HG02840 (cell line): ENCODE results near the gene NPHP1.
"Not testable (repeated sequence)": the region's sequence is repeated elsewhere in the genome, so short reads cannot be mapped to it uniquely, and the experiment has no call there.

Experiments
- ATAC-seq: cut with Tn5 transposase; IDR thresholded peaks from one replicate; pipeline ENCODE4 v1.9.1; 2021; ENCODE audit warnings: mild to moderate bottlenecking, moderate library complexity, moderate number of reproducible peaks; ENCODE audit not compliant: unreplicated experiment, low FRiP score

NPHP1 gene

DNA sequence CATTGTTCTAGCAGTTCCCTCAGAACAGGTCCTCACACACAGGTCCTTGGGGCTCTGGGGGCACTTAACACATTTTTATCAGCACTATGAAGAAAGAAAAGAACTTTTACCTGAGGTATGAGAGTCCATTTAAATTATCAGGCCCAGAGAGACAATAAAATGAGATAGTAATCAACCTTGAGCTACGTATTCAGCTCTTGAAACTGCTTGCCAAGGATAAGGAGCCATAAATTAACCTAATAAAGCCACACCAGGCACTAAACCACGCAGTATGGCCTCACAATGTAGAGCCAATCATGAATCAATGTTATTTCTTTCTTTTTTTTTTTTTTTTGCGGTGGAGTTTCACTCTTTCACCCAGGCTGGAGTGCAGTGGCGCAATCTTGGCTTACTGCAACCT is 126.7 kb downstream of the NPHP1 start:
- ATAC-seq: not testable (repeated sequence)

DNA sequence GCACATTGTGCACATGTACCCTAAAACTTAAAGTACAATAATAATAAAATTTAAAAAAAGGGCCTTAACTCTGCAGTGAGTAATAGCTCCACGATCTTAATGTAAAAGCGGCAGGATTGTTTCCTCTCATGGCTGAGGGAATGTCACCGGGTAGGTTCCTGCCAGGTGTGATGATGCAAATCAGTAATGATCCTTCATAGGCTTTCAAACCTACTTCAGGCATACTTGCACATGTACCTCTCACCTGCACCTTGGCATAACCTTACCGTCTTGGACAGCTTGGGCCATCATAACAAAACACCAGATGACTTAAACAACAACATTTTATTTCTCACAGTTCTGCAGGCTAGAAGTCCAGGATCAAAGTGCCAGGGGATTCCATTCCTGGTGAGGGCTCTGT is 128.9 kb downstream of the NPHP1 start:
- not testable (repeated sequence) for ATAC-seq
